Uterus (tissue), 4 donors: ENCODE measurements around the gene SLC9A1. TPM values are rescaled to one million over a fixed set of nuclear protein-coding genes. Genes with fewer than 3 reads are reported as not detected.

ENCODE experiments used
- DNase-seq, 2 donors: peaks; one replicate each; pipeline ENCODE4 v3.0.0-alpha.2; 2019 to 2020
- H3K27ac ChIP-seq, 2 donors: fragments of 200-600 bp; sonication (generic); 1 replicate in 1 of 2; 2 replicates in 1 of 2; pipeline ENCODE4 v1.5.1; 2016 to 2018
- H3K27me3 ChIP-seq, 2 donors: fragments of 200-600 bp; sonication (generic); one replicate each; pipeline ENCODE4 v1.5.1; 2018 to 2019; ENCODE audit warnings: control low read depth in 1 of 2
- H3K36me3 ChIP-seq, 2 donors: fragments of 200-600 bp; sonication (generic); one replicate each; pipeline ENCODE4 v1.5.1; 2019; ENCODE audit warnings: control low read depth in 1 of 2
- H3K4me1 ChIP-seq, 2 donors: fragments of 200-600 bp; sonication (generic); one replicate each; pipeline ENCODE4 v1.5.1; 2018 to 2019; ENCODE audit warnings: control low read depth in 1 of 2
- H3K4me3 ChIP-seq, 2 donors: fragments of 200-600 bp; sonication (generic); 1 replicate in 1 of 2; 2 replicates in 1 of 2; pipeline ENCODE4 v1.5.1; 2018 to 2019; ENCODE audit warnings: mild to moderate bottlenecking in 1 of 2
- H3K9me3 ChIP-seq, 2 donors: fragments of 200-600 bp; sonication (generic); one replicate each; pipeline ENCODE4 v1.5.1; 2019; ENCODE audit warnings: control low read depth in 1 of 2
- POLR2A ChIP-seq, 2 donors: fragments of 450-650 bp; IDR thresholded peaks; one replicate each; pipeline ENCODE4 v1.6.1; 2016; ENCODE audit warnings: antibody characterized with exemption in 2 of 2, mild to moderate bottlenecking in 1 of 2, moderate library complexity in 1 of 2
- intact Hi-C: fragments of 100-400 bp; cut with DNase I; formaldehyde crosslinking; loops from one replicate; pipeline ENCODE4 v1.15.1; 2023; ENCODE audit warnings: low total_unique reads
- total RNA-seq, 4 donors: library from RNA; depleted of rRNA in 3 of 4; stranded (reverse); fragments of >200 nt in 3 of 4; gene quantifications; one replicate each; pipeline versions ENCODE4 v1.1.0 to v1.2.4, GENCODE V29; 2014 to 2023
- TF ChIP-seq, protein P1 (sequence below), 4 experiments: fragments of 200-600 bp in 2 of 4; fragments of 450-650 bp in 2 of 4; sonication (generic) in 2 of 4; IDR thresholded peaks; one replicate each; pipeline ENCODE4 v1.5.1; 2016 to 2019; ENCODE audit warnings: antibody characterized with exemption in 4 of 4, mild to moderate bottlenecking in 2 of 4, moderate library complexity in 1 of 4
- donor health status: DM: yes; HTN: yes; CAD: no.

SLC9A1 gene
- total RNA-seq, 4 donors from 2014 or later: 3.1 to 33.6 (median 18.4) TPM

- no peaks in the 10 kb centered on the region for H3K27me3 ChIP-seq
- no peak overlapping the region for H3K27ac ChIP-seq
- no peak overlapping the region for H3K4me3 ChIP-seq
- no peaks in the 10 kb centered on the region for H3K9me3 ChIP-seq
- intact Hi-C loops: no loop called here
- H3K36me3 ChIP-seq: no peaks in the 10 kb centered on the region
- TF ChIP-seq, protein P1, sequence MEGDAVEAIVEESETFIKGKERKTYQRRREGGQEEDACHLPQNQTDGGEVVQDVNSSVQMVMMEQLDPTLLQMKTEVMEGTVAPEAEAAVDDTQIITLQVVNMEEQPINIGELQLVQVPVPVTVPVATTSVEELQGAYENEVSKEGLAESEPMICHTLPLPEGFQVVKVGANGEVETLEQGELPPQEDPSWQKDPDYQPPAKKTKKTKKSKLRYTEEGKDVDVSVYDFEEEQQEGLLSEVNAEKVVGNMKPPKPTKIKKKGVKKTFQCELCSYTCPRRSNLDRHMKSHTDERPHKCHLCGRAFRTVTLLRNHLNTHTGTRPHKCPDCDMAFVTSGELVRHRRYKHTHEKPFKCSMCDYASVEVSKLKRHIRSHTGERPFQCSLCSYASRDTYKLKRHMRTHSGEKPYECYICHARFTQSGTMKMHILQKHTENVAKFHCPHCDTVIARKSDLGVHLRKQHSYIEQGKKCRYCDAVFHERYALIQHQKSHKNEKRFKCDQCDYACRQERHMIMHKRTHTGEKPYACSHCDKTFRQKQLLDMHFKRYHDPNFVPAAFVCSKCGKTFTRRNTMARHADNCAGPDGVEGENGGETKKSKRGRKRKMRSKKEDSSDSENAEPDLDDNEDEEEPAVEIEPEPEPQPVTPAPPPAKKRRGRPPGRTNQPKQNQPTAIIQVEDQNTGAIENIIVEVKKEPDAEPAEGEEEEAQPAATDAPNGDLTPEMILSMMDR (IDR thresholded peaks at IDR 0.05): no peak
- no peak for TF ChIP-seq POLR2A (IDR thresholded peaks at IDR 0.05)
- DNase-seq: no peak
- H3K4me1 ChIP-seq: no peaks in the 10 kb centered on the region
These were observed 80.6 kb downstream of the SLC9A1 start for GRCh38 chr1:27074175-27074780.

DNA sequence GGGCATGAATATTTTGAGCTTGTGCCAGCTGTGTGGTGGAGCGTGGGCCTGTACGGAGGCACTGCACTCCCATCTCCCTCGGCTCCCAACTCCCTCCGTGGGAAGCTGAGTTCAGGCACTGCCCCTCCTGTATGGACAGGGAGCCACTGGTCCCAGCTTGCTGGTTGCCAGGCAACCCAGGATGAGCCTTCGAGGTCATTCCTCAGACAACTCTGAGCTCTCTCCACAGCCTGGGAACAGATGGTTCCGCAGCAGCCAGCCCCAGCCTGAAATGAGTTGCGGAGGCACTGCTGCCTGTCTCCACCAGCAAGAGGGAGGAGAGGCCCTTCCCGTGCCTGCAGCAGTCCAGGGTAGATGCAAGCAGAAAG is 83.9 kb downstream of the SLC9A1 start:
- no peaks in the 10 kb centered on the region for H3K4me1 ChIP-seq
- intact Hi-C loops: no loop called here
- H3K9me3 ChIP-seq: no peaks in the 10 kb centered on the region
- TF ChIP-seq POLR2A (IDR thresholded peaks at IDR 0.05): no peak
- TF ChIP-seq, protein P1 (IDR thresholded peaks at IDR 0.05): no peak
- no peak overlapping the region for H3K27ac ChIP-seq
- no peaks in the 10 kb centered on the region for H3K36me3 ChIP-seq
- DNase-seq: no peak
- H3K4me3 ChIP-seq: no peak overlapping the region
- H3K27me3 ChIP-seq: no peaks in the 10 kb centered on the region

DNA sequence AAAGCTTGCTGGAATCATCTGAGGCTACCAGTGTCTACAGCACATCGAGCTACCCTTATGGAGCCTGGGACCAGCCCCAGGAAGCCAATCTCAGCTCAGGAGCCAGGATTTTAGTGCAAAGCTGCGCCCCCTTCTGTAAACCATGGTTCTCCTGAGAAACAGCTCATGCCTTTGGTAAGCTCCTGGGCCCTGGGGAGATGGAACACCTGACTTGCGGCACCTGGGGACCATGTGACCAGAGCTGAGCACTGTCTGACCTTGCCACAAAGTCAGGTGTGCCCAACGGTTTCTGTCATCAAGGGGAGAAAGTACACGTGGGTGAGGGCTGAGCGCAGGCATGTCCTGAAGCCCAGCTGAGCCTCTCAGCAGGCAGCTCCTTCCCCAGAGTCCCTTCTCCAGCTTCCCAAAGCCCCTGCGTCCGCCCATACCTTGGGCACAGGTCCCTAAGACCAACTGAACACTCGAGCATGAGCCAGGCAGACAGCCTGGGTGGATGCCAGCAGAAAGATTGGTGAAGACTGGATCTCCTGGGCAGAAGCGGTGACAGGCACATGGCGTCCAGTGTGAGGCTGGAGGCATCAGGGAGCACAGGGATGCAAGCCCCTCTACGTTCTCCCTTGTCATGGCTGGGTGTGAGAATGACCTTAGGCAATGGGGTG is 84.4 kb downstream of the SLC9A1 start:
- intact Hi-C loops: no loop called here
- H3K36me3 ChIP-seq: no peaks in the 10 kb centered on the region
- no peaks in the 10 kb centered on the region for H3K9me3 ChIP-seq
- H3K27me3 ChIP-seq: no peaks in the 10 kb centered on the region
- DNase-seq: no peak
- no peaks in the 10 kb centered on the region for H3K4me1 ChIP-seq
- TF ChIP-seq, protein P1 (IDR thresholded peaks at IDR 0.05): no peak
- no peak for TF ChIP-seq POLR2A (IDR thresholded peaks at IDR 0.05)
- H3K27ac ChIP-seq: no peak overlapping the region
- no peak overlapping the region for H3K4me3 ChIP-seq

- no peak for DNase-seq
- no peaks in the 10 kb centered on the region for H3K9me3 ChIP-seq
- H3K36me3 ChIP-seq: no peaks in the 10 kb centered on the region
- no peaks in the 10 kb centered on the region for H3K27me3 ChIP-seq
- no peaks in the 10 kb centered on the region for H3K4me1 ChIP-seq
- no peak overlapping the region for H3K4me3 ChIP-seq
- H3K27ac ChIP-seq: no peak overlapping the region
- intact Hi-C loops: no loop called here
- TF ChIP-seq, protein P1 (IDR thresholded peaks at IDR 0.05): no peak
- no peak for TF ChIP-seq POLR2A (IDR thresholded peaks at IDR 0.05)
These were observed 86.0 kb downstream of the SLC9A1 start for GRCh38 chr1:27068922-27069321.

DNA sequence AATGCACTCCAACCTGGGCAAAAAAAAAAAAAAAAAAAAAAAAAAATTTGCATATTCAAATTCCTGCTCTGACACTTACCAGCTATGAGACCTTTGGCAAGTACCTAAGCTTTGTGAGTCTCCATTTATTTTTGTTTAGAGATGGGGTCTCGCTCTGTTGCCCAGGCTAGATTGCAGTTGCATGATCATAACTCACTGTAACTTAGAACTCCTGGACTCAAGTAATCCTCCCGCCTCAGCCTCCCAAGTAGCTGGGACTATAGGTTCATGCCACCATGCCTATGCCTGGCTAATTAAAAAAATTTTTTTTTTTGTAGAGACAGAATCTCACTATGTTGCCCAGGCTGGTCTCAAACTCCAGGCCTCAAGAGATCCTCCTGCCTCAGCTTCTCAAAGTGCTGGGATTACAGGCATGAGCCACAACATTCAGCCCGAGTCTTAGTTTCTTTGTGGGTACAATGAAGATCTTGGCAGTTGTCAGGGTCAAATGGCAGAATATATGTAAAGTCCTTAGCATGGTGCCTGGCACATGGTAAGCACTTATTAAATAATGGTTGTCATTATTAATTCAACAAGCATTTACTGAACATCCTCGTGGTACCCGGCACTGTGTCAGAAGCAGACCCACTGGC is 88.8 kb downstream of the SLC9A1 start:
- TF ChIP-seq, protein P1 (IDR thresholded peaks at IDR 0.05): no peak
- no peak for TF ChIP-seq POLR2A (IDR thresholded peaks at IDR 0.05)
- Histone ChIP-seq H3K27me3 (no peaks in the 10 kb centered on the region), H3K36me3 (no peaks in the 10 kb centered on the region), H3K9me3 (no peaks in the 10 kb centered on the region), H3K4me1 (no peaks in the 10 kb centered on the region), H3K4me3 (no peak overlapping the region), H3K27ac (no peak overlapping the region)
- no peak for DNase-seq
- intact Hi-C loops: no loop called here
